NCI-H1092 (cell line): ENCODE data around the gene TMUB1.

Experiments used
- DNase-seq: peaks from one replicate; lab custom pipeline; 2025; lab: John Stamatoyannopoulos, UW

TMUB1 gene

GRCh38 chr7:151083071-151083823 is at the start of gene TMUB1:
TSS of gene TMUB1 (minus strand) at chr7:151083493. CDS start at chr7:151082563, 930 bp downstream.
- peak; percentile 61 for DNase-seq

GRCh38 chr7:151132461-151133205 is 49.3 kb upstream of the TMUB1 start:
- no peak for DNase-seq

GRCh38 chr7:151131592-151132293 is 48.5 kb upstream of the TMUB1 start:
- no peak for DNase-seq

- no peak for DNase-seq
Measured at GRCh38 chr7:151131224-151131591, 47.9 kb upstream of the TMUB1 start.

GRCh38 chr7:151130741-151131157 is 47.5 kb upstream of the TMUB1 start:
- no peak for DNase-seq

- no peak for DNase-seq
Measured at GRCh38 chr7:151129960-151130591, 46.8 kb upstream of the TMUB1 start.

- no peak for DNase-seq
Measured at GRCh38 chr7:151129117-151129959, 46.0 kb upstream of the TMUB1 start.

- DNase-seq = no peak
Measured at GRCh38 chr7:151128716-151129115, 45.4 kb upstream of the TMUB1 start.

- no peak for DNase-seq
Measured at GRCh38 chr7:151128144-151128543, 44.9 kb upstream of the TMUB1 start.

GRCh38 chr7:151126491-151127137 is 43.3 kb upstream of the TMUB1 start:
- no peak for DNase-seq

- no peak for DNase-seq
Measured at GRCh38 chr7:151125846-151126481, 42.7 kb upstream of the TMUB1 start.

- no peak for DNase-seq
Measured at GRCh38 chr7:151125470-151125845, 42.2 kb upstream of the TMUB1 start.

GRCh38 chr7:151124899-151125399 is 41.7 kb upstream of the TMUB1 start:
- DNase-seq = no peak

GRCh38 chr7:151124481-151124880 is 41.2 kb upstream of the TMUB1 start:
- DNase-seq = no peak

GRCh38 chr7:151123822-151124464 is 40.6 kb upstream of the TMUB1 start:
- peak; percentile 76 for DNase-seq

GRCh38 chr7:151123158-151123821 is 40.0 kb upstream of the TMUB1 start:
- no peak for DNase-seq

GRCh38 chr7:151122796-151123157 is 39.5 kb upstream of the TMUB1 start:
- no peak for DNase-seq

- no peak for DNase-seq
Measured at GRCh38 chr7:151122276-151122675, 39.0 kb upstream of the TMUB1 start.
